HG02588 (cell line): ENCODE data around the gene POLR3A.

ENCODE experiments used
- ATAC-seq: cut with Tn5 transposase; IDR thresholded peaks from one replicate; pipeline ENCODE4 v1.9.1; 2021; ENCODE audit warnings: mild to moderate bottlenecking, moderate library complexity; ENCODE audit not compliant: unreplicated experiment

Gene POLR3A

GRCh38 chr10:77959887-77960455, 69.3 kb downstream of the POLR3A start:
- ATAC-seq = no peak

- no peak for ATAC-seq
Measured at GRCh38 chr10:77959384-77959783, 69.9 kb downstream of the POLR3A start.

DNA sequence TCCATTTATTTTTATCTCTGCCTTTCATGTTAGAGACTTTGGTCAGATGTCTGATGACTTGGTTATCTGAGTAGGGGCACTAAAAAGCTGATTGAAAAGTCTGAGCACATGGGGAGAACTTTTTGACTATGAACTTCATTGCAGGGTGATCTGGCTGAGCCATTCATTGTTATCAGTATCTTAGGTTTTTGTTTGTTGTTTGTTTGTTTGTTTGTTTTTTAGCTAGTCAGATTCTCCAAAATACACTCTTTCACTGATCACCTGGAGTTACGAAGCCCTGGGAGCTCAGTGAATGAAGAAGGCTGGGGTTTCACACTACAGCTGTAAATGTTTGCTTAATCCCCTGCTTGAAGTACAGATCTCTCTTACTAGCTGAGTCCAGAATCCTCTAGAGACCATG, 74.2 kb downstream of the POLR3A start:
- no peak for ATAC-seq

DNA sequence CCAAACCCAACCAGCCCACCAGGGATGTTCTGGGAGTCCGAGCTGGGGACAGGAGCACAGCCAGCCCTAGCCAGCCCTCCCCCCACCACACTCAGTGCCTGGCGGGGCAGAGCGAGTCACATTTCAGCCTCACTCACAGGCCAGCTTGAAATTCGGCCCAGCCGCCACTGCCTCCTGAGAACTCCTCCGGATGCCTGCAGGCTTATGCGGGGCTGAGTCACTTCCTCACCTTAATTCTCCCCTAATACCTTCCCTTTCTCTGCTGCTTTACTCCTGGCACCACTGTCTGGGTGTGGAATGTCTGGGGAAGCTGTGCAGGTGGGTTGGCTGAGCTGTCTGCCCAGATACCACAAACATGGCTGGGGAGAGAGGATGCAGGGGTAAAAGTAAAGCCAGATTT, 80.1 kb downstream of the POLR3A start:
- ATAC-seq = no peak

DNA sequence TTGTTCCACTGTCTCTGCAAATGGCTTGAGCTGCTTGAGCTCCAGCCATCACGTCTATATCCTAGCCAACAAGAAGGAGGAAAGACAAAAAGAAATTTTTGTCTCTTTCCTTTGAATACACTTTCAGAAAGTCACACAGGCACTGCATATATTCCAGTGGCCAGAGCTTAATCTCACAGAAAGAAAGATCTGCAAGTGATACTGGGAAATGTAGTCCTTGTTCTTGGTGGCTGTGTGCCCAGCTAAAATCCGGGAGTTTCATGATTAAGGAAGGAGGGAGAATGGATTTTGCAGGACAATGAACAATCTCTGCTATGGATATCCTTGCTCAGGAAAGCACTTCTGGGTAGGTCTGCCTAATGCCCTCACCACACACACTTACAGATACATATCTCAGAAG, 83.2 kb downstream of the POLR3A start:
- no peak for ATAC-seq

- ATAC-seq = no peak
Measured at GRCh38 chr10:77944519-77944918, 84.8 kb downstream of the POLR3A start.

- no peak for ATAC-seq
Measured at GRCh38 chr10:77943121-77943901, 86.0 kb downstream of the POLR3A start.

DNA sequence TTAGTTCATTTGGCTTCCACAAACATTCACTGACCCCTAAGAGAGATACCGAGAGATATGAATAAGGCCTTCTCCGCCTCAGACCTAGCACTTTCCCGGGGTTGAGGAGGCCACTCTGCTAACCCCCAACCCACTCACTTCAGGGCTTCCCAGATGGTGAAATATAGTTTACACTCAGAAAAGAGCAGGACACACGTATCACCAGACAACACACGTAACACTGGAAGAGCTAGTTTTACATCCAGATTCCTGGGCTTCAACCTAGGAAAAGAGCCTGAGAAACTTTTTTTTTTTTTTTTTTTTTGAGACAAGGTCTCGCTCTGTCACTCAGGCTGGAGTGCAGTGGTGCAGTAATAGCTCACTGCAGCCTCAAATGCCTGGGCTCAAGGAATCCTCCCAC, 87.5 kb downstream of the POLR3A start:
- ATAC-seq = no peak

DNA sequence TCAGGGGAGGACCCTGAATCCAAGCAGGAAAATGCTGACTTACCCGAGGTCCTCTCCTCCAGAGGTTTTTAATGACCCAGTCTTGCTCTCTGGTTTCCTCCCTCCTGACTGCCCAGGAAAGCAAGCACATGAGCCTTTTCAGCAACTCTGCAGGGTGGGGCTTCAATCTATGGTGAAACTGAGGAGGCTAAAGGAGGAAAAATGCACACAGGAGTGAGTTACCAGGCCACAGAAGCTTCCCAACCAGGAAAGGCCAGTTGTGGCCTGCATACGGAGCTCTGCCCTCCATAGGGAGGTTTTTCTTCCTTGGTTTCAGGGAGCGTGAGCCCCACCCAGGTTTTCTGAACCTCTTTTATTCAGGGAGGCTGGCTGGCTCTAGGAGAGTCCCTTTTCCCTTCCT, 88.7 kb downstream of the POLR3A start:
- no peak for ATAC-seq

- ATAC-seq = no peak
Measured at GRCh38 chr10:77940225-77940624, 89.1 kb downstream of the POLR3A start.

- no peak for ATAC-seq
Measured at GRCh38 chr10:77939561-77940001, 89.7 kb downstream of the POLR3A start.

- no peak for ATAC-seq
Measured at GRCh38 chr10:77936697-77937567, 92.4 kb downstream of the POLR3A start.

GRCh38 chr10:77932016-77932715, 97.1 kb downstream of the POLR3A start:
- ATAC-seq = no peak

- no peak for ATAC-seq
Measured at GRCh38 chr10:77927402-77928246, 101.7 kb downstream of the POLR3A start.

GRCh38 chr10:77926566-77927401, 102.5 kb downstream of the POLR3A start, which contains the start of gene DLG5:
Gene DLG5 (minus strand): TSS chr10:77926755. CDS start chr10:77926520, 235 bp downstream.
- peak; percentile 65 for ATAC-seq

GRCh38 chr10:77925795-77926565, 103.3 kb downstream of the POLR3A start:
- ATAC-seq = peak; percentile 49

DNA sequence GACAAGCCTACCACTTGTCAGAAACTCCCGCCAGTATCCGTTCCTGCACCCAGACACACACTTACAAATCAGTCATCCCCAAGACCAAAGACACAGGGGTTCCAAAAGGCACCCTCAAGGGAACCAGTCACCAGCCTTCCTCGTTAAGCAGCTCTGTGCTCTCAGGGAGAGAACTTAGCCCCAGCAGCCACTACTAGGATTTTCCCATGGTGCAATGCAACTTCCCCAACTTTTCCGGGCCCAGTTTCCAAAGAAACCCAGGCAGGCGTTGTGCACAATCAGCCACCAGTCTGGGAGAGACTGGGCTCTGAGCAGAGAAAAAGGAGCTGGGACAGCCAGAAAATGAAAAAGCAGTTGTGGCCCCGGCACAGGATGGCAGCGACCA, 103.9 kb downstream of the POLR3A start:
- ATAC-seq = no peak

GRCh38 chr10:77922566-77923179, 106.6 kb downstream of the POLR3A start:
- ATAC-seq = no peak
